GM19463 (cell line): ENCODE data around the gene AGBL1.

Experiments used
- ATAC-seq: cut with Tn5 transposase; IDR thresholded peaks from one replicate; pipeline ENCODE4 v1.9.1; 2021; ENCODE audit warnings: mild to moderate bottlenecking, moderate library complexity; ENCODE audit not compliant: unreplicated experiment

The AGBL1 gene

GRCh38 chr15:86570738-86571137 is 491.1 kb downstream of the AGBL1 start:
- no peak for ATAC-seq

GRCh38 chr15:86571873-86572272 is 492.2 kb downstream of the AGBL1 start:
- no peak for ATAC-seq

- no peak for ATAC-seq
Observed at GRCh38 chr15:86572368-86572841, 492.7 kb downstream of the AGBL1 start.

GRCh38 chr15:86573476-86573875 is 493.8 kb downstream of the AGBL1 start:
- no peak for ATAC-seq

- no peak for ATAC-seq
Observed at GRCh38 chr15:86588413-86588812, 508.7 kb downstream of the AGBL1 start.

- no peak for ATAC-seq
Observed at GRCh38 chr15:86590461-86590860, 510.8 kb downstream of the AGBL1 start.

- no peak for ATAC-seq
Observed at GRCh38 chr15:86591158-86591557, 511.5 kb downstream of the AGBL1 start.

GRCh38 chr15:86591994-86592735 is 512.5 kb downstream of the AGBL1 start:
- no peak for ATAC-seq

- no peak for ATAC-seq
Observed at GRCh38 chr15:86595741-86596140, 516.1 kb downstream of the AGBL1 start.

GRCh38 chr15:86603466-86603865 is 523.8 kb downstream of the AGBL1 start:
- no peak for ATAC-seq

- no peak for ATAC-seq
Observed at GRCh38 chr15:86608461-86609205, 529.0 kb downstream of the AGBL1 start.

GRCh38 chr15:86609275-86609674 is 529.6 kb downstream of the AGBL1 start:
- no peak for ATAC-seq

GRCh38 chr15:86610038-86610437 is 530.4 kb downstream of the AGBL1 start:
- no peak for ATAC-seq

- no peak for ATAC-seq
Observed at GRCh38 chr15:86611417-86612040, 531.9 kb downstream of the AGBL1 start.

GRCh38 chr15:86615411-86615810 is 535.7 kb downstream of the AGBL1 start:
- ATAC-seq, result no peak

GRCh38 chr15:86615816-86616215 is 536.1 kb downstream of the AGBL1 start:
- no peak for ATAC-seq

GRCh38 chr15:86616771-86617170 is 537.1 kb downstream of the AGBL1 start:
- ATAC-seq, result no peak

- no peak for ATAC-seq
Observed at GRCh38 chr15:86620157-86620556, 540.5 kb downstream of the AGBL1 start.

GRCh38 chr15:86620641-86621349 is 541.1 kb downstream of the AGBL1 start:
- ATAC-seq, result no peak

- ATAC-seq, result no peak
Observed at GRCh38 chr15:86623236-86623635, 543.6 kb downstream of the AGBL1 start.
